SK-N-SH (cell line): ENCODE data around the gene TTC23. TPM values are rescaled to one million over a fixed set of nuclear protein-coding genes. Genes with fewer than 3 reads are reported as not detected.

Experiments used
- CTCF ChIA-PET: fragments of 300-600, 350-600 bp; formaldehyde crosslinking; extraction: SDS; loops from one replicate; lab custom pipeline; 2021; lab: Yijun Ruan, JAX
- POLR2A ChIA-PET: fragments of 350-600 bp; sonication (Branson Sonifier 250); formaldehyde crosslinking; extraction: SDS; loops from one replicate; lab custom pipeline; 2020; ENCODE audit warnings: antibody characterized with exemption, inconsistent platforms; lab: Yijun Ruan, JAX
- DNase-seq: peaks from one replicate; pipeline ENCODE4 v3.0.0; 2012
- H2AFZ ChIP-seq: fragments of 200-600 bp; sonication (generic); 2 replicates; pipeline ENCODE4 v1.8.1; 2016; ENCODE audit warnings: antibody characterized with exemption, mild to moderate bottlenecking, low read depth
- H3F3A ChIP-seq: fragments of 200-600 bp; sonication (generic); replicated peaks from 2 replicates; pipeline ENCODE3; 2016; ENCODE audit warnings: antibody characterized with exemption, mild to moderate bottlenecking; ENCODE audit not compliant: insufficient read depth
- H3K27ac ChIP-seq, 2 experiments: fragments of 200-500 bp in 1 of 2; fragments of 200-600 bp in 1 of 2; sonication (Bioruptor generic) in 1 of 2; sonication (generic), shearing (Covaris generic) in 1 of 2; 2 replicates each; pipeline versions ENCODE4 v1.5.1 to v1.6.1; 2014 to 2016; ENCODE audit warnings: low read depth in 2 of 2, inconsistent platforms in 1 of 2, low read length in 1 of 2, mild to moderate bottlenecking in 1 of 2, mixed read lengths in 1 of 2
- H3K27me3 ChIP-seq: fragments of 200-600 bp; sonication (generic), shearing (Covaris generic); 2 replicates; pipeline ENCODE4 v1.6.1; 2016; ENCODE audit warnings: mixed run types; ENCODE audit not compliant: insufficient read depth
- H3K36me3 ChIP-seq, 2 experiments: fragments of 200-500 bp in 1 of 2; fragments of 200-600 bp in 1 of 2; sonication (Bioruptor generic) in 1 of 2; sonication (generic) in 1 of 2; replicated peaks in 1 of 2; 2 replicates each; pipeline versions ENCODE3 to v1.5.1; 2014 to 2016; ENCODE audit warnings: low read length in 1 of 2, mild to moderate bottlenecking in 1 of 2; ENCODE audit not compliant: insufficient read depth in 2 of 2, control insufficient read depth in 1 of 2
- H3K4me1 ChIP-seq, 2 experiments: fragments of 200-500 bp in 1 of 2; fragments of 200-600 bp in 1 of 2; sonication (Bioruptor generic) in 1 of 2; sonication (generic), shearing (Covaris generic) in 1 of 2; 2 replicates each; pipeline versions ENCODE4 v1.5.1 to v1.6.1; 2014 to 2016; ENCODE audit warnings: low read depth in 1 of 2, low read length in 1 of 2, mixed run types in 1 of 2; ENCODE audit not compliant: insufficient read depth in 2 of 2, control insufficient read depth in 1 of 2
- H3K4me2 ChIP-seq: fragments of 200-600 bp; sonication (generic), shearing (Covaris generic); 2 replicates; pipeline ENCODE4 v1.6.1; 2017; ENCODE audit warnings: mixed run types
- H3K4me3 ChIP-seq, 2 experiments: fragments of 200-500 bp in 1 of 2; fragments of 200-600 bp in 1 of 2; sonication (Bioruptor generic) in 1 of 2; sonication (generic), shearing (Covaris generic) in 1 of 2; 2 replicates each; pipeline versions ENCODE4 v1.5.1 to v1.8.1; 2014 to 2016; ENCODE audit warnings: low read depth in 2 of 2, inconsistent platforms in 1 of 2, low read length in 1 of 2, mild to moderate bottlenecking in 1 of 2, mixed read lengths in 1 of 2, moderate library complexity in 1 of 2
- H3K79me2 ChIP-seq: fragments of 200-600 bp; sonication (generic); 2 replicates; pipeline ENCODE4 v1.8.1; 2017; ENCODE audit warnings: mild to moderate bottlenecking; ENCODE audit not compliant: insufficient read depth
- H3K9ac ChIP-seq: fragments of 200-600 bp; sonication (generic); 2 replicates; pipeline ENCODE4 v1.6.1; 2017; ENCODE audit warnings: mixed run types
- H3K9me2 ChIP-seq: fragments of 200-600 bp; sonication (generic); 2 replicates; pipeline ENCODE4 v1.6.1; 2017; ENCODE audit warnings: mixed run types
- H3K9me3 ChIP-seq: fragments of 200-600 bp; sonication (generic); 2 replicates; pipeline ENCODE4 v1.6.1; 2017; ENCODE audit warnings: mixed run types, mild to moderate bottlenecking, moderate library complexity
- H4K20me1 ChIP-seq: fragments of 200-600 bp; sonication (generic); 2 replicates; pipeline ENCODE4 v1.6.1; 2017; ENCODE audit warnings: mild to moderate bottlenecking, mixed run types; ENCODE audit not compliant: insufficient read depth
- ELF1 ChIP-seq: IDR thresholded peaks from 2 replicates; pipeline ENCODE4 v1.4.0; 2012
- EZH2phosphoT487 ChIP-seq: fragments of 200-600 bp; sonication (generic); IDR thresholded peaks from 2 replicates; pipeline ENCODE4 v1.6.1; 2017; ENCODE audit warnings: low read depth, mixed run types, mild to moderate bottlenecking, antibody characterized with exemption, moderate library complexity, borderline replicate concordance
- FOSL2 ChIP-seq: IDR thresholded peaks from 2 replicates; pipeline ENCODE4 v1.4.0; 2012; ENCODE audit warnings: low read depth, mild to moderate bottlenecking, moderate library complexity, borderline replicate concordance
- FOXM1 ChIP-seq: IDR thresholded peaks from 2 replicates; pipeline ENCODE4 v1.4.0; 2012; ENCODE audit warnings: low read depth, mild to moderate bottlenecking
- GABPA ChIP-seq: IDR thresholded peaks from 2 replicates; pipeline ENCODE4 v1.4.0; 2012; ENCODE audit warnings: low read depth, mild to moderate bottlenecking
- GATA2 ChIP-seq: sonication (generic); formaldehyde crosslinking; IDR thresholded peaks from 2 replicates; pipeline ENCODE4 v1.5.0; 2020; ENCODE audit warnings: mild to moderate bottlenecking, missing genetic modification reagents
- IRF3 ChIP-seq: fragments of 150-350 bp; IDR thresholded peaks from 2 replicates; pipeline ENCODE4 v1.6.1; 2016; ENCODE audit warnings: mild to moderate bottlenecking, low read depth, low read length
- JUND ChIP-seq: IDR thresholded peaks from 2 replicates; pipeline ENCODE4 v1.4.0; 2012
- MAX ChIP-seq: IDR thresholded peaks from 2 replicates; pipeline ENCODE4 v1.4.0; 2012; ENCODE audit warnings: low read depth
- MXI1 ChIP-seq: IDR thresholded peaks from 2 replicates; pipeline ENCODE4 v1.6.1; 2012; ENCODE audit warnings: mild to moderate bottlenecking, low read depth, low read length, improper control_type of control experiment
- NFIC ChIP-seq: IDR thresholded peaks from 2 replicates; pipeline ENCODE4 v1.4.0; 2012; ENCODE audit warnings: borderline replicate concordance
- PBX3 ChIP-seq: IDR thresholded peaks from 2 replicates; pipeline ENCODE4; 2012
- RCOR1 ChIP-seq: fragments of 150-350 bp; IDR thresholded peaks from 2 replicates; pipeline ENCODE4 v1.6.1; 2017; ENCODE audit warnings: antibody characterized with exemption, low read length
- RFX5 ChIP-seq: IDR thresholded peaks from 2 replicates; pipeline ENCODE4 v1.6.1; 2012; ENCODE audit warnings: mild to moderate bottlenecking, improper control_type of control experiment, low read length
- RXRA ChIP-seq: IDR thresholded peaks from 2 replicates; pipeline ENCODE4 v1.4.0; 2012; ENCODE audit warnings: low read depth, mild to moderate bottlenecking, borderline replicate concordance
- USF2 ChIP-seq: fragments of 150-350 bp; IDR thresholded peaks from 2 replicates; pipeline ENCODE4 v1.6.1; 2017; ENCODE audit warnings: antibody characterized with exemption, low read length, low read depth, borderline replicate concordance
- YY1 ChIP-seq: IDR thresholded peaks from 2 replicates; pipeline ENCODE4 v1.4.0; 2012; ENCODE audit warnings: low read depth, mild to moderate bottlenecking
- ZBTB33 ChIP-seq: IDR thresholded peaks from 2 replicates; pipeline ENCODE4 v1.4.0; 2012; ENCODE audit warnings: low read depth, borderline replicate concordance
- WGBS: methylation state at CpG from one replicate; pipeline ENCODE4 v1.1.6; 2017; ENCODE audit warnings: low lambda C conversion rate; 5-methylcytosine and 5-hydroxymethylcytosine counted together
- polyA plus RNA-seq, 3 experiments: library from polyadenylated mRNA; depleted of rRNA; stranded (reverse); fragments of >200 nt; gene quantifications; 2 replicates each; pipeline ENCODE4 v1.2.3, GENCODE V29; 2012

The TTC23 gene
- polyA plus RNA-seq, 1 of the 3 experiments (the other 2 are of a cell fraction): 0.79 TPM

GRCh38 chr15:99180964-99181306 is 68.4 kb downstream of the TTC23 start:
- no peaks in the 10 kb centered on the region for H3K27me3 ChIP-seq
- no peak overlapping the region for H3K9ac ChIP-seq
- TF ChIP-seq EZH2phosphoT487: no peak
- TF ChIP-seq NFIC: no peak
- TF ChIP-seq, all 33 proteins: peak for 0
- Histone ChIP-seq H3K36me3 (no peaks in the 10 kb centered on the region), H4K20me1 (no peaks in the 10 kb centered on the region), H3K9me2 (no peaks in the 10 kb centered on the region), H3K9me3 (no peaks in the 10 kb centered on the region), H3K4me2 (no peak overlapping the region), H2AFZ (no peak overlapping the region), H3K4me3 (no peak overlapping the region), H3K4me1 (peaks cover 12% of the 10 kb centered on the region in 2 experiments; a peak in 3 of 4 replicates), H3K27ac (no peak overlapping the region), H3F3A (peaks cover 6% of the 10 kb centered on the region), H3K79me2 (no peaks in the 10 kb centered on the region)
- no peak for DNase-seq
- ChIA-PET CTCF (interaction anchor here (1.0 to 2.0 kb wide), 2 partner anchors 76 to 105 kb away, joined by 3 to 4 read pairs; partner anchors contain the start of gene SYNM), POLR2A (no interaction called here)
- WGBS: 80% methylated on average over 2 of the region's 2 CpGs

- ChIA-PET POLR2A (no interaction called here), CTCF (interaction anchor here (2.0 kb wide), 1 partner anchor 104 kb away, joined by 4 read pairs; no protein-coding TSS in a partner anchor)
- TF ChIP-seq FOSL2 (no peak), RXRA (no peak), MAX (no peak), FOXM1 (no peak), YY1 (no peak), ELF1 (no peak), GABPA (no peak), IRF3 (no peak), USF2 (no peak), MXI1 (no peak), RFX5 (no peak), ZBTB33 (no peak), GATA2 (CRISPR knock-in tag) (no peak), JUND (no peak), RCOR1 (no peak), PBX3 (no peak)
- Histone ChIP-seq H3K36me3 (no peaks in the 10 kb centered on the region), H3K79me2 (no peaks in the 10 kb centered on the region), H4K20me1 (no peaks in the 10 kb centered on the region), H2AFZ (no peak overlapping the region), H3K9ac (no peak overlapping the region), H3K27me3 (no peaks in the 10 kb centered on the region), H3F3A (peaks cover 6% of the 10 kb centered on the region), H3K4me2 (no peak overlapping the region), H3K4me3 (no peak overlapping the region), H3K9me2 (no peaks in the 10 kb centered on the region), H3K27ac (no peak overlapping the region), H3K4me1 (peaks cover 12% of the 10 kb centered on the region in 2 experiments; a peak in 3 of 4 replicates), H3K9me3 (no peaks in the 10 kb centered on the region)
- WGBS: 82% methylated on average over 3 of the region's 3 CpGs
- no peak for DNase-seq
Observed at GRCh38 chr15:99180086-99180963, 69.1 kb downstream of the TTC23 start.
